Lung (tissue), 12 donors: ENCODE results near the gene LIN54. TPM values are rescaled to one million over a fixed set of nuclear protein-coding genes. Genes with fewer than 3 reads are reported as not detected.

ENCODE experiments used
- ATAC-seq: fragments of 200-7000 bp; cut with Tn5 transposase; one replicate; pipeline ENCODE4 v1.9.1; 2020; ENCODE audit warnings: moderate number of reproducible peaks; ENCODE audit not compliant: insufficient read depth, low FRiP score
- DNase-seq, 3 donors: peaks; one replicate each; pipeline ENCODE4 v3.0.0-alpha.2; 2013 to 2017
- H3K27ac ChIP-seq, 2 donors: one replicate each; pipeline ENCODE4 v1.5.1; 2013; ENCODE audit warnings: mild to moderate bottlenecking in 2 of 2, moderate library complexity in 2 of 2, control low read depth in 1 of 2, inconsistent platforms in 1 of 2, low read depth in 1 of 2, low read length in 1 of 2
- H3K27me3 ChIP-seq, 3 donors: one replicate each; pipeline ENCODE4 v1.5.1; 2013; ENCODE audit warnings: low read length in 2 of 3; ENCODE audit not compliant: control insufficient read depth in 3 of 3, insufficient read depth in 3 of 3
- H3K36me3 ChIP-seq, 4 donors: one replicate each; pipeline ENCODE4 v1.5.1; 2013; ENCODE audit warnings: low read length in 4 of 4, mild to moderate bottlenecking in 1 of 4, moderate library complexity in 1 of 4; ENCODE audit not compliant: control insufficient read depth in 4 of 4, insufficient read depth in 4 of 4
- H3K4me1 ChIP-seq, 5 donors: one replicate each; pipeline ENCODE4 v1.5.1; 2013; ENCODE audit warnings: low read length in 5 of 5, mild to moderate bottlenecking in 2 of 5, moderate library complexity in 1 of 5; ENCODE audit not compliant: control insufficient read depth in 5 of 5, insufficient read depth in 5 of 5
- H3K4me3 ChIP-seq: one replicate; pipeline ENCODE4 v1.5.1; 2013; ENCODE audit warnings: mild to moderate bottlenecking, control low read depth, moderate library complexity
- H3K9ac ChIP-seq, 2 donors: one replicate each; pipeline ENCODE4 v1.5.1; 2013; ENCODE audit warnings: low read length in 2 of 2, control low read depth in 1 of 2; ENCODE audit not compliant: insufficient read depth in 1 of 2
- H3K9me3 ChIP-seq, 4 donors: one replicate each; pipeline ENCODE4 v1.5.1; 2013; ENCODE audit warnings: low read length in 3 of 4, mild to moderate bottlenecking in 1 of 4, moderate library complexity in 1 of 4; ENCODE audit not compliant: control insufficient read depth in 4 of 4, insufficient read depth in 3 of 4
- WGBS, 2 donors: extraction: QIAGEN DNeasy Blood & Tissue Kit; methylation state at CpG; one replicate each; pipeline ENCODE4 v1.1.7; 2013; 5-methylcytosine and 5-hydroxymethylcytosine counted together
- polyA plus RNA-seq, 2 donors: library from polyadenylated mRNA; stranded (reverse); fragments of 200-250 nt; gene quantifications; one replicate each; pipeline ENCODE4 v1.2.1, GENCODE V29; 2013
- total RNA-seq, 2 donors: library from RNA; depleted of rRNA in 1 of 2; stranded (reverse); fragments of >200 nt in 1 of 2; gene quantifications; one replicate each; pipeline ENCODE4 v1.2.1, GENCODE V29; 2014 to 2021
- TF ChIP-seq, protein P1 (sequence below): IDR thresholded peaks from 2 replicates; pipeline ENCODE4 v1.5.1; 2012; ENCODE audit warnings: mild to moderate bottlenecking; ENCODE audit errors: control extremely low read depth, extremely low read depth
- donor health status: control.
- donor health status: control.
- donor health status: Bipolar disorder and iron deficiency.
- donor health status: healthy.
- donor health status: DM: yes; HTN: yes; CAD: no.

Gene LIN54
- total and polyA plus RNA-seq, 4 donors: 2.7 to 14.1 (median 7.3) TPM

GRCh38 chr4:82898322-82899243 lies 112.0 kb downstream of the LIN54 start:
- H3K36me3 ChIP-seq: peaks cover 3 to 10% (median 6%) of the 10 kb centered on the region in 4 donors
- peak; percentile 45 to 65 (median 52) for DNase-seq
- peak overlapping the region; percentile 89 to 93 for H3K9ac ChIP-seq
- H3K27me3 ChIP-seq: no peaks in the 10 kb centered on the region
- no peaks in the 10 kb centered on the region for H3K9me3 ChIP-seq
- H3K4me3 ChIP-seq: no peak overlapping the region
- no peak for ATAC-seq
- H3K4me1 ChIP-seq: peaks cover 0 to 32% (median 3%) of the 10 kb centered on the region in 5 donors
- peak overlapping the region; percentile 57 to 88 for H3K27ac ChIP-seq
- TF ChIP-seq, protein P1, sequence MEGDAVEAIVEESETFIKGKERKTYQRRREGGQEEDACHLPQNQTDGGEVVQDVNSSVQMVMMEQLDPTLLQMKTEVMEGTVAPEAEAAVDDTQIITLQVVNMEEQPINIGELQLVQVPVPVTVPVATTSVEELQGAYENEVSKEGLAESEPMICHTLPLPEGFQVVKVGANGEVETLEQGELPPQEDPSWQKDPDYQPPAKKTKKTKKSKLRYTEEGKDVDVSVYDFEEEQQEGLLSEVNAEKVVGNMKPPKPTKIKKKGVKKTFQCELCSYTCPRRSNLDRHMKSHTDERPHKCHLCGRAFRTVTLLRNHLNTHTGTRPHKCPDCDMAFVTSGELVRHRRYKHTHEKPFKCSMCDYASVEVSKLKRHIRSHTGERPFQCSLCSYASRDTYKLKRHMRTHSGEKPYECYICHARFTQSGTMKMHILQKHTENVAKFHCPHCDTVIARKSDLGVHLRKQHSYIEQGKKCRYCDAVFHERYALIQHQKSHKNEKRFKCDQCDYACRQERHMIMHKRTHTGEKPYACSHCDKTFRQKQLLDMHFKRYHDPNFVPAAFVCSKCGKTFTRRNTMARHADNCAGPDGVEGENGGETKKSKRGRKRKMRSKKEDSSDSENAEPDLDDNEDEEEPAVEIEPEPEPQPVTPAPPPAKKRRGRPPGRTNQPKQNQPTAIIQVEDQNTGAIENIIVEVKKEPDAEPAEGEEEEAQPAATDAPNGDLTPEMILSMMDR: peak; percentile 9
- 37 to 44% methylated on average over 7 of the region's 7 CpGs for WGBS, 2 donors

DNA sequence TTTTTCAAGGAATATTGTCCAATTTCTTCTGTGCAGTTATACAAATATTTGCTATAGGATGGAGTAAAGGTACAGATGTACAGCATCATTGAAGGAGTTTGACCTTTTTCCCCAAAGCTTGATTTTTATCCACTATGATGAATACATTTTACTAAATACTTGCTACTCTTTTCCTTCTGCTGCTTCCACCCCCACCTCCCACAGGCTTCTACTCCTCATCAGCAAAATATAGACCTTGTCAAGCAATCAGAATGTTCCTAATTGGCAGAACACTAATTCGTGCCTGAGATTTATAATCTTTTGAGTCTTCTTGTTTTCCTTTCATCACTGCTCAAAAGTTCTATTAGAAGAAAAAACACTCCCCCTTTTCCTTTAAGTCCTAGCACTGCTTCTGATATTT lies 113.9 kb downstream of the LIN54 start:
- no peak overlapping the region for H3K27ac ChIP-seq
- H3K9me3 ChIP-seq: no peaks in the 10 kb centered on the region
- H3K36me3 ChIP-seq: peaks cover 3 to 10% (median 8%) of the 10 kb centered on the region in 4 donors
- H3K4me1 ChIP-seq: peaks cover 0 to 29% (median 3%) of the 10 kb centered on the region in 5 donors
- TF ChIP-seq, protein P1: no peak
- DNase-seq (no peak), ATAC-seq (no peak)
- no peaks in the 10 kb centered on the region for H3K27me3 ChIP-seq
- H3K9ac ChIP-seq: no peak overlapping the region
- H3K4me3 ChIP-seq: no peak overlapping the region
- 80 to 89% methylated on average over 1 of the region's 1 CpG for whole genome bisulfite sequencing, 2 donors

GRCh38 chr4:82893942-82894341 lies 116.7 kb downstream of the LIN54 start:
- peaks cover 6 to 10% (median 9%) of the 10 kb centered on the region in 4 donors for H3K36me3 ChIP-seq
- no peak overlapping the region for H3K27ac ChIP-seq
- DNase-seq (no peak), ATAC-seq (no peak)
- no peaks in the 10 kb centered on the region for H3K9me3 ChIP-seq
- TF ChIP-seq, protein P1: no peak
- no peak overlapping the region for H3K4me3 ChIP-seq
- WGBS, 2 donors: 89 to 93% methylated on average over 3 of the region's 3 CpGs
- no peaks in the 10 kb centered on the region for H3K27me3 ChIP-seq
- H3K4me1 ChIP-seq: peaks cover 0 to 24% (median 5%) of the 10 kb centered on the region in 5 donors
- H3K9ac ChIP-seq: no peak overlapping the region
